SKM-1 treated with dmso at 0.1 percent for 144 hours (cell line): ENCODE results near the gene USP36.
A peak's percentile ranks its signal among the peaks of the same experiment; 100 is the strongest.
"Not testable (repeated sequence)": the region's sequence is repeated elsewhere in the genome, so short reads cannot be mapped to it uniquely, and the experiment has no call there.

Experiments
- DNase-seq: peaks from one replicate; lab custom pipeline; 2025; ENCODE audit not compliant: unreplicated experiment; lab: John Stamatoyannopoulos, UW

USP36 gene

GRCh38 chr17:78774453-78774852 lies 66.2 kb downstream of the USP36 start:
- no peak for DNase-seq

GRCh38 chr17:78771758-78772382 lies 68.7 kb downstream of the USP36 start:
- DNase-seq = no peak

GRCh38 chr17:78769196-78769773 lies 71.3 kb downstream of the USP36 start:
- DNase-seq = no peak

GRCh38 chr17:78767806-78768205 lies 72.8 kb downstream of the USP36 start:
- no peak for DNase-seq

GRCh38 chr17:78766743-78767294 lies 73.8 kb downstream of the USP36 start:
- no peak for DNase-seq

- no peak for DNase-seq
These were observed 74.4 kb downstream of the USP36 start for GRCh38 chr17:78766225-78766624.

GRCh38 chr17:78765821-78766220 lies 74.8 kb downstream of the USP36 start:
- DNase-seq = no peak

GRCh38 chr17:78764871-78765270 lies 75.7 kb downstream of the USP36 start:
- DNase-seq = no peak

GRCh38 chr17:78763561-78763960 lies 77.1 kb downstream of the USP36 start:
- DNase-seq = no peak

GRCh38 chr17:78761789-78762406 lies 78.7 kb downstream of the USP36 start:
- no peak for DNase-seq

GRCh38 chr17:78759969-78760352 lies 80.7 kb downstream of the USP36 start:
- peak; percentile 60 for DNase-seq

- DNase-seq = peak; percentile 90
These were observed 81.2 kb downstream of the USP36 start for GRCh38 chr17:78759203-78759968.

GRCh38 chr17:78753316-78754250 lies 87.0 kb downstream of the USP36 start:
- DNase-seq = no peak

- DNase-seq = peak; percentile 36
These were observed 89.0 kb downstream of the USP36 start for GRCh38 chr17:78751447-78752161.

GRCh38 chr17:78751000-78751399 lies 89.6 kb downstream of the USP36 start:
- DNase-seq = not testable (repeated sequence)

GRCh38 chr17:78748730-78749317 lies 91.8 kb downstream of the USP36 start:
- DNase-seq = peak; percentile 97

- no peak for DNase-seq
These were observed 92.4 kb downstream of the USP36 start for GRCh38 chr17:78748048-78748729.

- DNase-seq = no peak
These were observed 93.1 kb downstream of the USP36 start for GRCh38 chr17:78747488-78747887.

GRCh38 chr17:78746949-78747269 lies 93.7 kb downstream of the USP36 start:
- no peak for DNase-seq
